Hepatocyte (in vitro differentiated cells): ENCODE measurements around the gene SERTAD3. TPM values are rescaled to one million over a fixed set of nuclear protein-coding genes. Genes with fewer than 3 reads are reported as not detected.
"Not testable (repeated sequence)": the region's sequence is repeated elsewhere in the genome, so short reads cannot be mapped to it uniquely, and the experiment has no call there.

ENCODE experiments used
- DNase-seq: peaks from one replicate; pipeline ENCODE4 v3.0.0-alpha.2; 2016; ENCODE audit warnings: low spot score
- H2AFZ ChIP-seq: fragments of 200-600 bp; sonication (generic); 2 replicates; pipeline ENCODE4 v1.6.0; 2016; ENCODE audit warnings: antibody characterized with exemption, mild to moderate bottlenecking
- H3K27ac ChIP-seq: fragments of 200-600 bp; sonication (generic); 2 replicates; pipeline ENCODE4 v1.5.1; 2016; ENCODE audit warnings: mild to moderate bottlenecking
- H3K27me3 ChIP-seq: fragments of 200-600 bp; sonication (generic); 2 replicates; pipeline ENCODE4 v1.6.1; 2016
- H3K36me3 ChIP-seq: fragments of 200-600 bp; sonication (generic); replicated peaks from 2 replicates; pipeline ENCODE4 v1.5.1; 2016; ENCODE audit warnings: low read depth; ENCODE audit not compliant: insufficient read depth
- H3K4me1 ChIP-seq: fragments of 200-600 bp; sonication (generic); 2 replicates; pipeline ENCODE4 v1.5.1; 2016; ENCODE audit warnings: mild to moderate bottlenecking, moderate library complexity; ENCODE audit not compliant: insufficient read depth
- H3K4me2 ChIP-seq: fragments of 200-600 bp; sonication (generic); 2 replicates; pipeline ENCODE4 v1.6.0; 2016
- H3K4me3 ChIP-seq: fragments of 200-600 bp; sonication (generic); 2 replicates; pipeline ENCODE4 v1.5.1; 2016; ENCODE audit warnings: mild to moderate bottlenecking
- H3K79me2 ChIP-seq: fragments of 200-600 bp; sonication (generic); 2 replicates; pipeline ENCODE4 v1.6.0; 2017; ENCODE audit warnings: mild to moderate bottlenecking
- H3K9me2 ChIP-seq: fragments of 200-600 bp; sonication (generic); replicated peaks from 2 replicates; pipeline ENCODE4 v1.6.0; 2017; ENCODE audit warnings: mild to moderate bottlenecking; ENCODE audit not compliant: insufficient read depth
- H3K9me3 ChIP-seq: fragments of 200-600 bp; sonication (generic); 2 replicates; pipeline ENCODE4 v1.5.1; 2016; ENCODE audit warnings: low read depth, mild to moderate bottlenecking
- H4K20me1 ChIP-seq: fragments of 200-600 bp; sonication (generic); 2 replicates; pipeline ENCODE4 v1.6.0; 2016; ENCODE audit warnings: mild to moderate bottlenecking; ENCODE audit not compliant: insufficient read depth, poor library complexity, severe bottlenecking
- EZH2 ChIP-seq: fragments of 200-600 bp; sonication (generic); IDR thresholded peaks from 2 replicates; pipeline ENCODE4 v1.6.1; 2016; ENCODE audit warnings: antibody characterized with exemption, mild to moderate bottlenecking, borderline replicate concordance
- EZH2phosphoT487 ChIP-seq: fragments of 200-600 bp; sonication (generic); IDR thresholded peaks from one replicate; pipeline ENCODE4 v1.6.1; 2018; ENCODE audit warnings: antibody characterized with exemption, mild to moderate bottlenecking, low read depth, moderate library complexity; ENCODE audit not compliant: unreplicated experiment, severe bottlenecking
- WGBS: methylation state at CpG from one replicate; pipeline ENCODE4 v1.1.6; 2016; ENCODE audit warnings: low lambda C conversion rate; ENCODE audit errors: missing lambda C conversion rate; 5-methylcytosine and 5-hydroxymethylcytosine counted together
- polyA plus RNA-seq: library from polyadenylated mRNA; unstranded; fragments of >200 nt; fragmentation: Nextera tagmentation; extraction: Ambion mirVana; gene quantifications from 2 replicates; pipeline ENCODE4 v1.2.1, GENCODE V29; 2016
- total RNA-seq: library from RNA; depleted of rRNA; stranded (reverse); fragments of >200 nt; gene quantifications from 2 replicates; pipeline ENCODE4 v1.2.3, GENCODE V29; 2014
- TF ChIP-seq, protein P1 (sequence below): fragments of 200-600 bp; sonication (generic); IDR thresholded peaks from 2 replicates; pipeline ENCODE4 v1.5.1; 2016; ENCODE audit warnings: antibody characterized with exemption, mild to moderate bottlenecking; ENCODE audit not compliant: poor library complexity

SERTAD3 gene
- total and polyA plus RNA-seq, 2 experiments from 2014 or later: 36.4 to 64.0 TPM

DNA sequence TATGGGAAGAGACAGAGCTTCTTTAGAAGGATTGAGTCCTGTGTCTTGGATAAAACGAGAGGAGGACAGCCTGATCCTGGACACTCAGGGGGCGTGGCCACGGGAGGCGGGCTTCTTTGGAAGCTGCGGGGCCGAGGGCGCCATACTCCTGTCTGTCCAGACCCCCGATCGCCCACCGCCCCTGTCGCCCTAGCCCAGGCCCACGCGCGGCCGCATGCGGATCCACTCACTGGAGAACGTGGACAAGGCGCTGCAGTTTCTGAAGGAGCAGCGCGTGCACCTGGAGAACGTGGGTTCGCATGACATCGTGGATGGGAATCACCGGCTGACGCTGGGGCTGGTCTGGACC, 45.7 kb upstream of the SERTAD3 start:
- H3K4me1 ChIP-seq: no peaks in the 10 kb centered on the region
- H2AFZ ChIP-seq: no peak overlapping the region
- no peaks in the 10 kb centered on the region for H4K20me1 ChIP-seq
- no peaks in the 10 kb centered on the region for H3K9me2 ChIP-seq
- 92% methylated on average over 25 of the region's 25 CpGs for WGBS
- H3K4me2 ChIP-seq: no peak overlapping the region
- no peak overlapping the region for H3K4me3 ChIP-seq
- H3K27ac ChIP-seq: no peak overlapping the region
- peaks cover 5% of the 10 kb centered on the region for H3K27me3 ChIP-seq
- H3K9me3 ChIP-seq: no peaks in the 10 kb centered on the region
- no peaks in the 10 kb centered on the region for H3K79me2 ChIP-seq
- H3K36me3 ChIP-seq: no peaks in the 10 kb centered on the region
- TF ChIP-seq EZH2: no peak
- TF ChIP-seq, protein P1, sequence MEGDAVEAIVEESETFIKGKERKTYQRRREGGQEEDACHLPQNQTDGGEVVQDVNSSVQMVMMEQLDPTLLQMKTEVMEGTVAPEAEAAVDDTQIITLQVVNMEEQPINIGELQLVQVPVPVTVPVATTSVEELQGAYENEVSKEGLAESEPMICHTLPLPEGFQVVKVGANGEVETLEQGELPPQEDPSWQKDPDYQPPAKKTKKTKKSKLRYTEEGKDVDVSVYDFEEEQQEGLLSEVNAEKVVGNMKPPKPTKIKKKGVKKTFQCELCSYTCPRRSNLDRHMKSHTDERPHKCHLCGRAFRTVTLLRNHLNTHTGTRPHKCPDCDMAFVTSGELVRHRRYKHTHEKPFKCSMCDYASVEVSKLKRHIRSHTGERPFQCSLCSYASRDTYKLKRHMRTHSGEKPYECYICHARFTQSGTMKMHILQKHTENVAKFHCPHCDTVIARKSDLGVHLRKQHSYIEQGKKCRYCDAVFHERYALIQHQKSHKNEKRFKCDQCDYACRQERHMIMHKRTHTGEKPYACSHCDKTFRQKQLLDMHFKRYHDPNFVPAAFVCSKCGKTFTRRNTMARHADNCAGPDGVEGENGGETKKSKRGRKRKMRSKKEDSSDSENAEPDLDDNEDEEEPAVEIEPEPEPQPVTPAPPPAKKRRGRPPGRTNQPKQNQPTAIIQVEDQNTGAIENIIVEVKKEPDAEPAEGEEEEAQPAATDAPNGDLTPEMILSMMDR: no peak
- TF ChIP-seq EZH2phosphoT487: no peak
- DNase-seq: no peak

DNA sequence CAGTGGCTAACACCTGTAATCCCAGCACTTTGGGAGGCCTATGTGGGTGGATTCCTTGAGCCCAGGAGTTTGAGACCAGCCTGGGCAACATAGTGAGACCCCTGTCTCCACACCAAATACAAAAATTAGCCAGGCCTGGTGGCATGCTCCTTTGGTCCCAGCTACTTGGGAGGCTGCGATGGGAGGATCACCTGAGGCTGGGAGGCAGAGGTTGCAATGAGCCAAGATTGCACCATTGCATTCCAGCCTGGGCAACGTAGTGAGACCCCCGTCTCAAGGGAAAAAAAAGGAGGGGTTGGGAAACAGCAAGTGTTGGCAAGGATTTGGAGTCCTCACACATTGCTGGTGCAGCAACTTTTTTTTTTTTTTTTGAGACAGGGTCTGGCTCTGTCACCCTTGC, 41.9 kb upstream of the SERTAD3 start:
- Histone ChIP-seq H3K27me3 (peaks cover 5% of the 10 kb centered on the region), H3K79me2 (no peaks in the 10 kb centered on the region), H3K9me2 (no peaks in the 10 kb centered on the region), H3K27ac (no peak overlapping the region), H4K20me1 (no peaks in the 10 kb centered on the region), H3K4me1 (no peaks in the 10 kb centered on the region), H3K36me3 (no peaks in the 10 kb centered on the region), H3K4me2 (no peak overlapping the region), H3K9me3 (no peaks in the 10 kb centered on the region), H3K4me3 (no peak overlapping the region), H2AFZ (no peak overlapping the region)
- no peak for DNase-seq
- WGBS: 97% methylated on average over 3 of the region's 3 CpGs
- TF ChIP-seq, protein P1: no peak
- TF ChIP-seq EZH2 (no peak), EZH2phosphoT487 (no peak)

DNA sequence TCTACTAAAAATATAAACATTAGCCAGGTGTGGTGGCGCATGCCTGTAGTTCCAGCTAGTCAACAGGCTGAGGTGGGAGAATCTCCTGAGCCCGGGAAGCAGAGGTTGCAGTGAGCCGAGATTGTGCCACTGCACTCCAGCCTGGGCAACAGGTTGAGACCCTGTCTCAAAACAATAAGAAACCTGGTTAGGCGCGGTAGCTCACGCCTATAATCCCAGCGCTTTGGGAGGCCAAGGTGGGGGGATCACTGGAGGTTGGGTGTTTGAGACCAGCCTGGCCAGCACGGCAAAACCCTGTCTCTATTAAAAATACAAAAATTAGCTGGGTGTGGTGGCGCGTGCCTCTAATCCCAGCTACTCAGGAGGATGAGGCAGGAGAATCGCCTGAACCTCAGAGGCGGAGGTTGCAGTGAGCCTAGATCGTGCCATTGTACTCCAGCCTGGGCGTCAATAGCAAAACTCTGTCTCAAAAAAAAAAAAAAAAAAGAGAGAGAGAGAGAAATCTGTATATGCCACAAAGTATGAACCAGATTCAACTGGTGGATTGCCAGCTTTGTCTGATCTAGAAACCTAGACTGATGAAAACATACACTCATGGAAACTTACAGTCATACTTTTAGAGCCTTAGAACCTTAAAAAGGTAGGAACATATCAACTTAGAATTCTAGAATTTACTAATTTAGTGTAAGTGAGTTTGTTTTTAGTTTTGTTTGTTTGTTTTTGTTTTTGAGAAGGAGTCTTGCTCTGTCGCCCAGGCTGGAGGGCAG, 31.9 kb upstream of the SERTAD3 start:
- not testable (repeated sequence) for H4K20me1 ChIP-seq, H2AFZ ChIP-seq, H3K27ac ChIP-seq, H3K79me2 ChIP-seq, H3K27me3 ChIP-seq, H3K36me3 ChIP-seq, H3K4me3 ChIP-seq, DNase-seq, H3K9me3 ChIP-seq, H3K4me1 ChIP-seq, H3K4me2 ChIP-seq, H3K9me2 ChIP-seq
- WGBS: 93% methylated on average over 15 of the region's 15 CpGs

DNA sequence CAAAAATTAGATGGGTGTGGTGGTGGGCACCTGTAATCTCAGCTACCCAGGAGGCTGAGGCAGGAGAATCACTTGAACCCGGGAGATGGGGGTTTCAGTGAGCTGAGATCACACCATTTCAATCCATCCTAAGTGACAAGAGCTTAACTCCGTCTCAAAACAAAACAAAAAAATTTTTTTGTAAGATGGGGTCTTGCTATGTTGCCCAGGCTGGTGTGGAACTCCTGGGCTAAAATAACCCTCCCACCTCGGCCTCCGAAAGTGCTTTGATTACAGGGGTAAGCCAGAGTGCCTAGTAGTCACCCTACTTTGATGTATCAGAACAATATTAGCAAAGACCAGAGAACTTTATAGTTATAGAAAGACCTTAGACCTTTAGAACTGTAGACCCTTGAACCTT, 30.6 kb upstream of the SERTAD3 start:
- H3K27ac ChIP-seq: no peak overlapping the region
- no peaks in the 10 kb centered on the region for H3K36me3 ChIP-seq
- WGBS: 94% methylated on average over 4 of the region's 4 CpGs
- no peaks in the 10 kb centered on the region for H3K4me1 ChIP-seq
- H2AFZ ChIP-seq: no peak overlapping the region
- TF ChIP-seq EZH2phosphoT487 (no peak), EZH2 (no peak)
- TF ChIP-seq, protein P1: no peak
- no peak overlapping the region for H3K4me2 ChIP-seq
- no peaks in the 10 kb centered on the region for H3K9me3 ChIP-seq
- no peak overlapping the region for H3K4me3 ChIP-seq
- H3K79me2 ChIP-seq: no peaks in the 10 kb centered on the region
- H3K9me2 ChIP-seq: no peaks in the 10 kb centered on the region
- no peaks in the 10 kb centered on the region for H3K27me3 ChIP-seq
- DNase-seq: no peak
- no peaks in the 10 kb centered on the region for H4K20me1 ChIP-seq
